Measurements from ENCODE around the gene UNC80. TPM values are rescaled to one million over a fixed set of nuclear protein-coding genes. Genes with fewer than 3 reads are reported as not detected.

Gene UNC80
- total and polyA plus RNA-seq, 2 donors (not counting 3 experiments of a cell fraction or from before 2014, with no cell fraction given) = not detected

DNA sequence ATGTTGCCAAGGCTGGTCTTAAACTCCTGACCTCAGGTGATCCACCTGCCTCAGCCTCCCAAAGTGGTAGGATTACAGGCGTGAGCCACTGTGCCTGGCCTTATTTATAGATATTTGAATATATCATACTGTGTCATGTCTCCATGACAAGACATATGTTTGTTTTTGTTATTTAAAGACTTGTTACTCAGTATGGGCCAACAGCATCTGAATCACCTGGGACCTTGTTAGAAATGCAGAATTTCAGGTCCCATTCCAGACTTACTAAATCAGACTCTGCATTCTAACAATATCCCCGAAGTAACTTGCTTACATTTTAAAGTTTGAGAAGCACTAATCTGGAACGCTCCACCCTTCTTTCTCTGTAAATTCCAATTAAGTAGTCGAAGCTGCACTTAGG lies 264.0 kb downstream of the UNC80 start:
- Histone ChIP-seq H3K4me1 (ENCODE audit: control insufficient read depth, extremely low read depth, insufficient read depth, low read length) (no peaks in the 10 kb centered on the region), H3K27me3 (ENCODE audit: control insufficient read depth in 2 of 2, insufficient read depth in 2 of 2, low read length in 2 of 2) (no peaks in the 10 kb centered on the region), H2AFZ (ENCODE audit: low read depth, low read length) (no peak overlapping the region), H4K20me1 (replicated peaks; ENCODE audit: control insufficient read depth, extremely low read depth, insufficient read depth, low read length) (no peaks in the 10 kb centered on the region), H3K9me3 (replicated peaks; ENCODE audit: control insufficient read depth, insufficient read depth, low read length) (no peaks in the 10 kb centered on the region), H3K9ac (replicated peaks; ENCODE audit: extremely low read depth, insufficient read depth, low read length) (no peak overlapping the region), H3K4me2 (ENCODE audit: insufficient read depth, low read length) (no peak overlapping the region), H3K27ac (ENCODE audit: insufficient read depth, low read depth, low read length) (no peak overlapping the region), H3K9me1 (replicated peaks; ENCODE audit: control insufficient read depth, extremely low read depth, insufficient read depth, low read length) (no peaks in the 10 kb centered on the region), H3K36me3 (ENCODE audit: control insufficient read depth in 2 of 2, extremely low read depth in 1 of 2, insufficient read depth in 2 of 2, low read length in 2 of 2) (no peaks in the 10 kb centered on the region), H3K4me3 (replicated peaks in 1 of 3; ENCODE audit: insufficient read depth in 1 of 3, low read depth in 1 of 3, low read length in 3 of 3) (no peak overlapping the region), H3K79me2 (ENCODE audit: control insufficient read depth, insufficient read depth, low read length) (no peaks in the 10 kb centered on the region)
- intact Hi-C loops (cut with micrococcal nuclease) = no loop called here
- no peak for DNase-seq (ENCODE audit: low read depth, low spot score)
- ChIA-PET POLR2A (no interaction called here), CTCF (no interaction called here)
- no peak for TF ChIP-seq GATA2 (IDR thresholded peaks at IDR 0.05; ENCODE audit: insufficient read depth, insufficient read length, low read depth, low read length)
- TF ChIP-seq, protein P1, sequence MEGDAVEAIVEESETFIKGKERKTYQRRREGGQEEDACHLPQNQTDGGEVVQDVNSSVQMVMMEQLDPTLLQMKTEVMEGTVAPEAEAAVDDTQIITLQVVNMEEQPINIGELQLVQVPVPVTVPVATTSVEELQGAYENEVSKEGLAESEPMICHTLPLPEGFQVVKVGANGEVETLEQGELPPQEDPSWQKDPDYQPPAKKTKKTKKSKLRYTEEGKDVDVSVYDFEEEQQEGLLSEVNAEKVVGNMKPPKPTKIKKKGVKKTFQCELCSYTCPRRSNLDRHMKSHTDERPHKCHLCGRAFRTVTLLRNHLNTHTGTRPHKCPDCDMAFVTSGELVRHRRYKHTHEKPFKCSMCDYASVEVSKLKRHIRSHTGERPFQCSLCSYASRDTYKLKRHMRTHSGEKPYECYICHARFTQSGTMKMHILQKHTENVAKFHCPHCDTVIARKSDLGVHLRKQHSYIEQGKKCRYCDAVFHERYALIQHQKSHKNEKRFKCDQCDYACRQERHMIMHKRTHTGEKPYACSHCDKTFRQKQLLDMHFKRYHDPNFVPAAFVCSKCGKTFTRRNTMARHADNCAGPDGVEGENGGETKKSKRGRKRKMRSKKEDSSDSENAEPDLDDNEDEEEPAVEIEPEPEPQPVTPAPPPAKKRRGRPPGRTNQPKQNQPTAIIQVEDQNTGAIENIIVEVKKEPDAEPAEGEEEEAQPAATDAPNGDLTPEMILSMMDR (IDR thresholded peaks at IDR 0.05; ENCODE audit: extremely low read depth in 1 of 2, insufficient read depth in 1 of 2, low read depth in 1 of 2, low read length in 2 of 2) = no peak
- TF ChIP-seq, protein P2, sequence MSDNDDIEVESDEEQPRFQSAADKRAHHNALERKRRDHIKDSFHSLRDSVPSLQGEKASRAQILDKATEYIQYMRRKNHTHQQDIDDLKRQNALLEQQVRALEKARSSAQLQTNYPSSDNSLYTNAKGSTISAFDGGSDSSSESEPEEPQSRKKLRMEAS (IDR thresholded peaks at IDR 0.05; ENCODE audit: insufficient read depth, insufficient read length) = no peak
- no peak for TF ChIP-seq POLR2A (IDR thresholded peaks at IDR 0.05; ENCODE audit: low read depth, low read length)
- no peak for TF ChIP-seq MYC (IDR thresholded peaks at IDR 0.05; ENCODE audit: low read depth, low read length)
- no peak for TF ChIP-seq EZH2 (IDR thresholded peaks at IDR 0.05; ENCODE audit: borderline replicate concordance, low read depth, low read length, severe bottlenecking)
- TF ChIP-seq POLR2AphosphoS5 (IDR thresholded peaks at IDR 0.05; ENCODE audit: insufficient read depth, low read depth, low read length) = no peak
- TF ChIP-seq FOS (IDR thresholded peaks at IDR 0.05; ENCODE audit: borderline replicate concordance, insufficient read depth, low read length) = no peak
- no peak for TF ChIP-seq JUN (IDR thresholded peaks at IDR 0.05; ENCODE audit: borderline replicate concordance, insufficient read depth, insufficient read length, low read depth)
- FAIRE-seq = no peak
- BruUV-seq (replicated peaks) = no TSS peak
- dilution Hi-C loops (cut with MboI; ENCODE audit: extremely low pct_ligation_motif_present, low sequenced_read_pairs) = no loop called here

Measured in endothelial cell of umbilical vein (primary cell).